ENCODE data around the gene NRXN3.
"Not testable (repeated sequence)": the region's sequence is repeated elsewhere in the genome, so short reads cannot be mapped to it uniquely, and the experiment has no call there.

Gene NRXN3

GRCh38 chr14:78484028-78484427, 313.9 kb downstream of the NRXN3 start:
- Histone ChIP-seq H3K36me3 (ENCODE audit: low read length) (no peaks in the 10 kb centered on the region), H3F3A (ENCODE audit: insufficient read depth) (no peaks in the 10 kb centered on the region), H3K27me3 (ENCODE audit: low read length) (no peaks in the 10 kb centered on the region), H2AFZ (ENCODE audit: low read depth, low read length, severe bottlenecking) (no peak overlapping the region), H3K4me3 (ENCODE audit: insufficient read depth, low read length, poor library complexity, severe bottlenecking) (no peak overlapping the region), H3K9me2 (replicated peaks; ENCODE audit: insufficient read depth, low read length) (no peaks in the 10 kb centered on the region), H3K79me2 (ENCODE audit: insufficient read depth, low read length) (no peaks in the 10 kb centered on the region), H3K27ac (ENCODE audit: low read depth, low read length) (no peak overlapping the region), H4K20me1 (ENCODE audit: low read depth, low read length) (no peaks in the 10 kb centered on the region), H3K9ac (ENCODE audit: low read length) (no peak overlapping the region), H3K4me2 (ENCODE audit: low read depth, low read length, poor library complexity, severe bottlenecking) (no peak overlapping the region), H3K9me3 (ENCODE audit: insufficient read depth, low read length) (no peaks in the 10 kb centered on the region)
- TF ChIP-seq EZH2phosphoT487 (conservative IDR thresholded peaks at IDR 0.05; ENCODE audit: low read length) (no peak), CTCF (IDR thresholded peaks at IDR 0.05; ENCODE audit: insufficient read depth, low read length, poor library complexity, severe bottlenecking) (no peak)

- TF ChIP-seq EZH2phosphoT487 (conservative IDR thresholded peaks at IDR 0.05; ENCODE audit: low read length) (no peak), CTCF (IDR thresholded peaks at IDR 0.05; ENCODE audit: insufficient read depth, low read length, poor library complexity, severe bottlenecking) (no peak)
- Histone ChIP-seq H2AFZ (ENCODE audit: low read depth, low read length, severe bottlenecking) (no peak overlapping the region), H3K27ac (ENCODE audit: low read depth, low read length) (no peak overlapping the region), H3K9me2 (replicated peaks; ENCODE audit: insufficient read depth, low read length) (no peaks in the 10 kb centered on the region), H4K20me1 (ENCODE audit: low read depth, low read length) (no peaks in the 10 kb centered on the region), H3K4me3 (ENCODE audit: insufficient read depth, low read length, poor library complexity, severe bottlenecking) (no peak overlapping the region), H3K9me3 (ENCODE audit: insufficient read depth, low read length) (no peaks in the 10 kb centered on the region), H3K36me3 (ENCODE audit: low read length) (no peaks in the 10 kb centered on the region), H3K27me3 (ENCODE audit: low read length) (no peaks in the 10 kb centered on the region), H3K9ac (ENCODE audit: low read length) (no peak overlapping the region), H3K4me2 (ENCODE audit: low read depth, low read length, poor library complexity, severe bottlenecking) (no peak overlapping the region), H3K79me2 (ENCODE audit: insufficient read depth, low read length) (no peaks in the 10 kb centered on the region), H3F3A (ENCODE audit: insufficient read depth) (no peaks in the 10 kb centered on the region)
These were observed 315.9 kb downstream of the NRXN3 start for GRCh38 chr14:78486081-78486480.

GRCh38 chr14:78486621-78487020, 316.4 kb downstream of the NRXN3 start:
- no peak for TF ChIP-seq EZH2phosphoT487 (conservative IDR thresholded peaks at IDR 0.05; ENCODE audit: low read length)
- TF ChIP-seq CTCF (IDR thresholded peaks at IDR 0.05; ENCODE audit: insufficient read depth, low read length, poor library complexity, severe bottlenecking): no peak
- H4K20me1 ChIP-seq (ENCODE audit: low read depth, low read length): no peaks in the 10 kb centered on the region
- H3K27ac ChIP-seq (ENCODE audit: low read depth, low read length): no peak overlapping the region
- no peaks in the 10 kb centered on the region for H3K9me3 ChIP-seq (ENCODE audit: insufficient read depth, low read length)
- H3F3A ChIP-seq (ENCODE audit: insufficient read depth): no peaks in the 10 kb centered on the region
- no peak overlapping the region for H3K9ac ChIP-seq (ENCODE audit: low read length)
- no peak overlapping the region for H3K4me3 ChIP-seq (ENCODE audit: insufficient read depth, low read length, poor library complexity, severe bottlenecking)
- no peaks in the 10 kb centered on the region for H3K36me3 ChIP-seq (ENCODE audit: low read length)
- no peak overlapping the region for H3K4me2 ChIP-seq (ENCODE audit: low read depth, low read length, poor library complexity, severe bottlenecking)
- H3K27me3 ChIP-seq (ENCODE audit: low read length): no peaks in the 10 kb centered on the region
- no peak overlapping the region for H2AFZ ChIP-seq (ENCODE audit: low read depth, low read length, severe bottlenecking)
- no peaks in the 10 kb centered on the region for H3K9me2 ChIP-seq (replicated peaks; ENCODE audit: insufficient read depth, low read length)
- H3K79me2 ChIP-seq (ENCODE audit: insufficient read depth, low read length): no peaks in the 10 kb centered on the region

GRCh38 chr14:78487573-78487972, 317.4 kb downstream of the NRXN3 start:
- not testable (repeated sequence) for H3K9ac ChIP-seq (ENCODE audit: low read length); H4K20me1 ChIP-seq (ENCODE audit: low read depth, low read length); H3K27me3 ChIP-seq (ENCODE audit: low read length); H3K9me3 ChIP-seq (ENCODE audit: insufficient read depth, low read length); H3K4me2 ChIP-seq (ENCODE audit: low read depth, low read length, poor library complexity, severe bottlenecking); H3K79me2 ChIP-seq (ENCODE audit: insufficient read depth, low read length); H3F3A ChIP-seq (ENCODE audit: insufficient read depth); H2AFZ ChIP-seq (ENCODE audit: low read depth, low read length, severe bottlenecking); H3K4me3 ChIP-seq (ENCODE audit: insufficient read depth, low read length, poor library complexity, severe bottlenecking); H3K9me2 ChIP-seq (replicated peaks; ENCODE audit: insufficient read depth, low read length); H3K36me3 ChIP-seq (ENCODE audit: low read length); H3K27ac ChIP-seq (ENCODE audit: low read depth, low read length)
